Right cardiac atrium (tissue), 5 donors: ENCODE measurements around the gene WNK4. TPM values are rescaled to one million over a fixed set of nuclear protein-coding genes. Genes with fewer than 3 reads are reported as not detected.

ENCODE experiments used
- ATAC-seq, 2 donors: fragments of 200-7000 bp; cut with Tn5 transposase; one replicate each; pipeline versions ENCODE4 v1.8.0 to v1.9.1; 2020; ENCODE audit warnings: moderate library complexity in 2 of 2, mild to moderate bottlenecking in 1 of 2
- DNase-seq, 3 donors: peaks; one replicate each; pipeline ENCODE4 v3.0.0-alpha.2; 2020
- H3K27ac ChIP-seq: one replicate; pipeline ENCODE4 v1.5.1; 2013; ENCODE audit warnings: mild to moderate bottlenecking, low read length, control low read depth, moderate library complexity
- H3K27me3 ChIP-seq: one replicate; pipeline ENCODE4 v1.6.1; 2013; ENCODE audit not compliant: control insufficient read depth, insufficient read depth
- H3K4me1 ChIP-seq: one replicate; pipeline ENCODE4 v1.6.1; 2013; ENCODE audit warnings: low read length; ENCODE audit not compliant: control insufficient read depth, insufficient read depth
- H3K4me3 ChIP-seq: one replicate; pipeline ENCODE4 v1.5.1; 2013; ENCODE audit warnings: low read length, control low read depth
- H3K9me3 ChIP-seq: one replicate; pipeline ENCODE4 v1.6.1; 2013; ENCODE audit warnings: low read length; ENCODE audit not compliant: control insufficient read depth
- WGBS: extraction: QIAGEN DNeasy Blood & Tissue Kit; methylation state at CpG from one replicate; pipeline ENCODE4 v1.1.7; 2013; 5-methylcytosine and 5-hydroxymethylcytosine counted together
- intact Hi-C, 4 donors: fragments of 100-400 bp; cut with DNase I; formaldehyde crosslinking; loops; one replicate each; pipeline versions ENCODE4 v1.11.0 to v1.14.0; 2022 to 2023
- polyA plus RNA-seq: library from polyadenylated mRNA; stranded (reverse); fragments of 200-250 nt; gene quantifications from one replicate; pipeline ENCODE4 v1.2.3, GENCODE V29; 2013
- total RNA-seq, 4 donors: library from RNA; stranded (reverse); fragmentation: NEBNext Ultra II Directional; extraction: Animal tissue kit (Norgen Biotek cat#: 25700); gene quantifications; one replicate each; pipeline ENCODE4 v1.2.1, GENCODE V29; 2021
- donor health status: healthy with polysubstance abuse.
- donor health status: DM: no; HTN: yes; CAD: no.
- donor health status: DM: no; HTN: no; CAD: no.
- donor health status: DM: no; HTN: yes; CAD: no; lungs with severe emphysema.
- donor health status: DM: yes; HTN: yes; CAD: no.

WNK4 gene
- total and polyA plus RNA-seq, 5 donors = 0.05 TPM; not detected in 4

GRCh38 chr17:42827472-42827871 lies 47.1 kb downstream of the WNK4 start:
- peaks cover 2% of the 10 kb centered on the region for H3K4me1 ChIP-seq
- ATAC-seq (no peak), DNase-seq (no peak)
- intact Hi-C loops = no loop called here
- H3K27me3 ChIP-seq = no peaks in the 10 kb centered on the region
- no peak overlapping the region for H3K4me3 ChIP-seq
- no peaks in the 10 kb centered on the region for H3K9me3 ChIP-seq
- H3K27ac ChIP-seq = no peak overlapping the region
- 88% methylated on average over 1 of the region's 1 CpG for WGBS

DNA sequence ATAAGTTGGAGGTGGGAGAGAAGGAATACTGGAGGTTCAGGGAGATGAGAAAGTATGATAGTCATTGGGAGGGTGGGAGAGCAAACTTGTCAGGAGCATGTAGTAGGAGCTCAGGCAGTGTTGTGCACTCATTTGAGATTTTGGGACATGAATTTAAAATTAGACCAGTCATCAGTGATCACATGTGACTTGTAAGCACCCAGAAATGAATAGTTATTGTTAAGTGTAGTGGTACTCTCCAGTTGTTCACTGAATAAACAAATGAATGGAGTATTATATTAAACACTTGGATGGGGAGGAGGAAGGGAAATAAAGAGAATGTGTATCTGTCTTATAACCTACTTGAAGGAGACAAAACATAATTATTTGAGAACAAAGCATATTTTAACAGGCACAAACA lies 50.6 kb downstream of the WNK4 start:
- H3K4me1 ChIP-seq = no peaks in the 10 kb centered on the region
- H3K4me3 ChIP-seq = no peak overlapping the region
- ATAC-seq (no peak), DNase-seq (no peak)
- no peaks in the 10 kb centered on the region for H3K9me3 ChIP-seq
- H3K27ac ChIP-seq = no peak overlapping the region
- intact Hi-C loops = no loop called here
- H3K27me3 ChIP-seq = no peaks in the 10 kb centered on the region

DNA sequence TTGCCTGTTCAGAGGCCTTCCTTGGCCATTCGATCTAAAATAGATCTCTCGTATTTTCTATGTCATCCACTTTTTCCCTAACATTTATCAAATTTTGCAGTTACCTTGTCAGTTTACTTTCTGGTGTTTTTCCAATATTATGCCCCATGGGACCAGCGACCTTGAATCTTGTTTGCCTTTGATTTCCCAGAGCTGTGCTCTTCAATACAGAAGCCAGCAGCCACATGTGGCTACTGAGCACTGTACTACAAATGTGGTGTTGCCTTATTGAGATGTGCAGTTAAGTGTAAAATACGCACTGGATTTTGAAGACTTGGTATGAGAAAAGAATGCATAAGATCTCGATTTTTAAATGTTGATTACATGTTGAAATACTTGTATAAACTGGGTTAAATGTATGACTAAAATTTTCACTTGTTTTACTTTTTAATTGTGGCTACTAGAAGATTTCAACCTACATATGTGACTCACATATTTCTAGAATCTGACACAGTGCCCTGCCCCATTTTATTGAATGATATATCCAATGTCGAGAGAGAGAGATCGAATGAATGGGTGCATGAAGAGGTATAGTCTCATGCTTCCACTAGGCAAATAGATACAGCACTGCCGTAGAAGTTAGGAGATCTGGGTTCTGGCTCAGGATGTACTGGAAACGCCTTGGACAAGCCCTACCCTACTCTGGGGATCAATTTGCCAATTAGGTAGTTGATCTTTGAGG lies 52.0 kb downstream of the WNK4 start:
- no peak for DNase-seq
- no peaks in the 10 kb centered on the region for H3K9me3 ChIP-seq
- H3K27me3 ChIP-seq = no peaks in the 10 kb centered on the region
- no peaks in the 10 kb centered on the region for H3K4me1 ChIP-seq
- ATAC-seq = peak in 1 of 2 donors; percentile 35
- 53% methylated on average over 9 of the region's 9 CpGs for WGBS
- intact Hi-C loops = no loop called here
- H3K4me3 ChIP-seq = peak overlapping the region; percentile 84
- H3K27ac ChIP-seq = peak overlapping the region; percentile 89

- Histone ChIP-seq H3K4me1 (no peaks in the 10 kb centered on the region), H3K4me3 (peak within 1 kb of the TSS; percentile 84), H3K9me3 (no peaks in the 10 kb centered on the region), H3K27ac (peak within 1 kb of the TSS; percentile 89), H3K27me3 (no peaks in the 10 kb centered on the region)
- intact Hi-C loops = no loop called here
- ATAC-seq = peak; percentile 96
- under 1% methylated on average over 71 of the region's 71 CpGs for WGBS
- peak; percentile 93 to 97 (median 96) for DNase-seq
These were observed 52.7 kb downstream of the WNK4 start, which contains the start of gene PSME3 for GRCh38 chr17:42832934-42833766. TSS of gene PSME3 (plus strand) at chr17:42833397. CDS start at chr17:42833632, 235 bp downstream.

- no peaks in the 10 kb centered on the region for H3K4me1 ChIP-seq
- intact Hi-C loops = no loop called here
- DNase-seq (peak in 1 of 3 donors; percentile 65), ATAC-seq (peak; percentile 12 to 25)
- H3K27ac ChIP-seq = peak overlapping the region; percentile 89
- WGBS = 6% methylated on average over 18 of the region's 18 CpGs
- H3K4me3 ChIP-seq = peak overlapping the region; percentile 84
- H3K27me3 ChIP-seq = no peaks in the 10 kb centered on the region
- H3K9me3 ChIP-seq = no peaks in the 10 kb centered on the region
These were observed 53.5 kb downstream of the WNK4 start for GRCh38 chr17:42833767-42834422.

- H3K27ac ChIP-seq = no peak overlapping the region
- H3K4me3 ChIP-seq = no peak overlapping the region
- H3K9me3 ChIP-seq = no peaks in the 10 kb centered on the region
- 98% methylated on average over 6 of the region's 6 CpGs for WGBS
- no peaks in the 10 kb centered on the region for H3K4me1 ChIP-seq
- no peak for ATAC-seq
- H3K27me3 ChIP-seq = no peaks in the 10 kb centered on the region
- intact Hi-C loops = no loop called here
- DNase-seq = no peak
These were observed 55.3 kb downstream of the WNK4 start for GRCh38 chr17:42835732-42836131.

DNA sequence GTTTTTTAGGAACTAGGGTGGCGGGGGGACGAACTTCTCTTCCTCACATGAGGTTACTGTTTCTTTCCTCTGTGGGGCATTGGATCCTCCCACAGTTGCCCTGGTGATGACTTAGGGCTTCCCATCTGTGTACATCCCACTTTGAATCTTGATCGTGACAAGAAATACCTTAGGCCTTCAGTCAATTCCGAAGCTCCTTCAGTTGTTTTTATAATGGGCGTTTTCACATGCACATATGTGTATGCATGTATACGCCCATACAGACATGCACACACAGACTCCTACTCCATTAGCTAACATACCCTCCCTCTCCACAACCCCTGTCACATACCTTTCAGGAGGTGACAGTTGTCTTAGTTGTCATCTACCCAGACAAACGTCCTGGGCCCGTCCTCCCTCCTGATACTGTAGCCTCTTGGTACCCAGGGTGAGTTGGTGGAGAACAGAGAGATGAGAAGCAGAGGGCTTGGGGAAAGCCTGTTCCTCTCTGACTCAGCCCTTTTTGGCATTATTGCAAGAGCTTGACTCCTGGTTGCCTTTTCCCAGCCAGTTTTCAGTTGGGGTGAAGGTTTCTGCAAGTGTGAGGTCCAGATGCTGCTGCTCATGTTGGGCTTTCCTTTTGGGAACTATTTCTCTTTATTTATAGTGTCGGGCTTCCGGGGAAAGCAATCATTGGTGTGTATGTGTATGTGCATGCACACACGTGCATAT lies 61.7 kb downstream of the WNK4 start:
- DNase-seq (no peak), ATAC-seq (no peak)
- Histone ChIP-seq H3K4me1 (no peaks in the 10 kb centered on the region), H3K27me3 (no peaks in the 10 kb centered on the region), H3K27ac (no peak overlapping the region), H3K4me3 (no peak overlapping the region), H3K9me3 (no peaks in the 10 kb centered on the region)
- intact Hi-C loops = loop anchor here in 3 of 4 donors (2.0 to 5.0 kb wide), 2 partner anchors 95 kb away; no protein-coding TSS in a partner anchor
- WGBS = 74% methylated on average over 11 of the region's 11 CpGs

- WGBS = 30% methylated on average over 6 of the region's 6 CpGs
- DNase-seq (no peak), ATAC-seq (peak; percentile 51 to 60)
- intact Hi-C loops = loop anchor here in 3 of 4 donors (2.0 to 5.0 kb wide), 2 partner anchors 93 to 94 kb away; no protein-coding TSS in a partner anchor
- Histone ChIP-seq H3K27ac (no peak overlapping the region), H3K4me1 (no peaks in the 10 kb centered on the region), H3K4me3 (no peak overlapping the region), H3K27me3 (no peaks in the 10 kb centered on the region), H3K9me3 (no peaks in the 10 kb centered on the region)
These were observed 63.0 kb downstream of the WNK4 start for GRCh38 chr17:42843358-42843934.

- Histone ChIP-seq H3K27ac (no peak within 1 kb of the TSS), H3K9me3 (no peaks in the 10 kb centered on the region), H3K4me1 (no peaks in the 10 kb centered on the region), H3K27me3 (no peaks in the 10 kb centered on the region), H3K4me3 (no peak within 1 kb of the TSS)
- intact Hi-C loops = loop anchor here in 2 of 4 donors (2.0 to 5.0 kb wide), 2 partner anchors 85 to 93 kb away; no protein-coding TSS in a partner anchor
- WGBS = 68% methylated on average over 4 of the region's 4 CpGs
- no peak for DNase-seq
- ATAC-seq = no peak
These were observed 63.9 kb downstream of the WNK4 start, which contains the start of gene AOC2 for GRCh38 chr17:42844271-42844670. TSS of gene AOC2 (plus strand) at chr17:42844580. CDS start at chr17:42844627, 47 bp downstream.
